Aorta (tissue), 5 donors: ENCODE results near the gene CLDN6. TPM values are rescaled to one million over a fixed set of nuclear protein-coding genes. Genes with fewer than 3 reads are reported as not detected.
A peak's percentile ranks its signal among the peaks of the same experiment; 100 is the strongest.

Experiments used
- ATAC-seq: fragments of 200-7000 bp; cut with Tn5 transposase; one replicate; pipeline ENCODE4 v1.9.1; 2022; ENCODE audit warnings: moderate library complexity; ENCODE audit not compliant: low FRiP score
- DNase-seq, 2 donors: peaks; one replicate each; pipeline ENCODE4 v3.0.0-alpha.2; 2020
- H3K27ac ChIP-seq, 2 donors: one replicate each; pipeline ENCODE4 v1.5.1; 2013; ENCODE audit warnings: low read length in 2 of 2, mild to moderate bottlenecking in 2 of 2, moderate library complexity in 2 of 2, control low read depth in 1 of 2, inconsistent platforms in 1 of 2, low read depth in 1 of 2
- H3K27me3 ChIP-seq, 2 donors: one replicate each; pipeline ENCODE4 v1.6.1; 2013; ENCODE audit warnings: control low read depth in 1 of 2, low read length in 1 of 2, mild to moderate bottlenecking in 1 of 2, moderate library complexity in 1 of 2; ENCODE audit not compliant: insufficient read depth in 2 of 2, control insufficient read depth in 1 of 2
- H3K36me3 ChIP-seq, 2 donors: one replicate each; pipeline ENCODE4 v1.6.1; 2013; ENCODE audit warnings: control low read depth in 1 of 2, low read length in 1 of 2, mild to moderate bottlenecking in 1 of 2; ENCODE audit not compliant: insufficient read depth in 2 of 2, control insufficient read depth in 1 of 2
- H3K4me1 ChIP-seq, 2 donors: one replicate each; pipeline ENCODE4 v1.6.1; 2013; ENCODE audit warnings: low read length in 2 of 2, control low read depth in 1 of 2, mild to moderate bottlenecking in 1 of 2, moderate library complexity in 1 of 2; ENCODE audit not compliant: insufficient read depth in 2 of 2, control insufficient read depth in 1 of 2
- H3K4me3 ChIP-seq, 2 donors: one replicate each; pipeline ENCODE4 v1.5.1; 2013; ENCODE audit warnings: low read length in 2 of 2, control low read depth in 1 of 2, mild to moderate bottlenecking in 1 of 2
- H3K9me3 ChIP-seq: one replicate; pipeline ENCODE4 v1.6.1; 2013; ENCODE audit warnings: mild to moderate bottlenecking, low read length; ENCODE audit not compliant: control insufficient read depth
- WGBS, 2 donors: extraction: QIAGEN DNeasy Blood & Tissue Kit; methylation state at CpG; one replicate each; pipeline ENCODE4 v1.1.7; 2013; 5-methylcytosine and 5-hydroxymethylcytosine counted together
- intact Hi-C, 2 donors: fragments of 100-400 bp; cut with DNase I; formaldehyde crosslinking; loops; one replicate each; pipeline versions ENCODE4 v1.14.2 to v1.15.0; 2022
- polyA plus RNA-seq, 2 donors: library from polyadenylated mRNA; stranded (reverse); fragments of 200-250 nt; gene quantifications; one replicate each; pipeline ENCODE4 v1.2.3, GENCODE V29; 2013
- total RNA-seq, 2 donors: library from RNA; stranded (reverse); fragmentation: NEBNext Ultra II Directional; extraction: Animal tissue kit (Norgen Biotek cat#: 25700); gene quantifications; one replicate each; pipeline ENCODE4 v1.2.1, GENCODE V29; 2021
- donor health status: healthy with polysubstance abuse.
- donor health status: Bipolar disorder and iron deficiency.
- donor health status: DM: no; HTN: no; CAD: no.
- donor health status: DM: no; HTN: no; CAD: no.
- donor health status: DM: yes; HTN: yes; CAD: no.

CLDN6 gene
- total and polyA plus RNA-seq, 4 donors = not detected

- DNase-seq (peak in 1 of 2 donors; percentile 71), ATAC-seq (peak; percentile 58)
- H3K36me3 ChIP-seq = no peaks in the 10 kb centered on the region
- no peaks in the 10 kb centered on the region for H3K9me3 ChIP-seq
- no peak within 1 kb of the TSS for H3K4me3 ChIP-seq
- H3K27ac ChIP-seq = no peak within 1 kb of the TSS
- intact Hi-C loops = no loop called here
- no peaks in the 10 kb centered on the region for H3K27me3 ChIP-seq
- 0 to 1% methylated on average over 51 to 86 of the region's 86 CpGs for WGBS, 2 donors
- H3K4me1 ChIP-seq = no peaks in the 10 kb centered on the region
These were observed 28.0 kb upstream of the CLDN6 start, which contains the start of gene MMP25 for GRCh38 chr16:3045758-3046640. TSS of gene MMP25 (plus strand) at chr16:3046561. CDS start at chr16:3046918, 357 bp downstream.

GRCh38 chr16:3044708-3045107 is 26.7 kb upstream of the CLDN6 start:
- ATAC-seq = no peak
- Histone ChIP-seq H3K27ac (no peak overlapping the region), H3K9me3 (no peaks in the 10 kb centered on the region), H3K27me3 (no peaks in the 10 kb centered on the region), H3K4me1 (no peaks in the 10 kb centered on the region), H3K36me3 (no peaks in the 10 kb centered on the region), H3K4me3 (no peak overlapping the region)
- intact Hi-C loops = no loop called here
- 88 to 91% methylated on average over 6 of the region's 6 CpGs for WGBS, 2 donors
- DNase-seq = no peak

GRCh38 chr16:3042376-3042775 is 24.4 kb upstream of the CLDN6 start:
- no peak for DNase-seq
- WGBS, 2 donors = 84 to 93% methylated on average over 3 of the region's 3 CpGs
- no peak overlapping the region for H3K4me3 ChIP-seq
- intact Hi-C loops = no loop called here
- peaks cover 0 to 1% of the 10 kb centered on the region in 2 donors for H3K27me3 ChIP-seq
- H3K36me3 ChIP-seq = no peaks in the 10 kb centered on the region
- ATAC-seq = no peak
- H3K9me3 ChIP-seq = no peaks in the 10 kb centered on the region
- H3K4me1 ChIP-seq = no peaks in the 10 kb centered on the region
- no peak overlapping the region for H3K27ac ChIP-seq

GRCh38 chr16:3038896-3039295 is 20.9 kb upstream of the CLDN6 start:
- WGBS, 2 donors = 79 to 84% methylated on average over 5 of the region's 5 CpGs
- Histone ChIP-seq H3K4me1 (no peaks in the 10 kb centered on the region), H3K9me3 (no peaks in the 10 kb centered on the region), H3K36me3 (no peaks in the 10 kb centered on the region), H3K4me3 (no peak overlapping the region), H3K27ac (no peak overlapping the region), H3K27me3 (peaks cover 0 to 1% of the 10 kb centered on the region in 2 donors)
- DNase-seq (no peak), ATAC-seq (no peak)
- intact Hi-C loops = no loop called here

GRCh38 chr16:3038256-3038655 is 20.3 kb upstream of the CLDN6 start:
- 47 to 49% methylated on average over 11 of the region's 11 CpGs for WGBS, 2 donors
- Histone ChIP-seq H3K27me3 (peaks cover 0 to 1% of the 10 kb centered on the region in 2 donors), H3K4me1 (no peaks in the 10 kb centered on the region), H3K36me3 (no peaks in the 10 kb centered on the region), H3K9me3 (no peaks in the 10 kb centered on the region), H3K4me3 (no peak overlapping the region), H3K27ac (no peak overlapping the region)
- no peak for DNase-seq
- intact Hi-C loops = no loop called here
- ATAC-seq = no peak

GRCh38 chr16:3036726-3037315 is 18.8 kb upstream of the CLDN6 start, which contains the start of gene BICDL2:
TSS of gene BICDL2 (minus strand) at chr16:3036944. CDS start at chr16:3035496, 1,448 bp downstream.
- Histone ChIP-seq H3K4me1 (no peaks in the 10 kb centered on the region), H3K9me3 (no peaks in the 10 kb centered on the region), H3K27me3 (peaks cover 0 to 1% of the 10 kb centered on the region in 2 donors), H3K36me3 (no peaks in the 10 kb centered on the region), H3K4me3 (no peak within 1 kb of the TSS), H3K27ac (no peak within 1 kb of the TSS)
- DNase-seq (no peak), ATAC-seq (no peak)
- intact Hi-C loops = no loop called here
- 9 to 10% methylated on average over 30 to 44 of the region's 44 CpGs for WGBS, 2 donors

GRCh38 chr16:3035972-3036725 is 18.2 kb upstream of the CLDN6 start:
- WGBS, 2 donors = 2 to 3% methylated on average over 28 to 40 of the region's 40 CpGs
- Histone ChIP-seq H3K4me1 (no peaks in the 10 kb centered on the region), H3K27me3 (peaks cover 0 to 1% of the 10 kb centered on the region in 2 donors), H3K4me3 (no peak overlapping the region), H3K27ac (no peak overlapping the region), H3K9me3 (no peaks in the 10 kb centered on the region), H3K36me3 (no peaks in the 10 kb centered on the region)
- intact Hi-C loops = no loop called here
- no peak for DNase-seq
- no peak for ATAC-seq

- intact Hi-C loops = no loop called here
- Histone ChIP-seq H3K27ac (no peak overlapping the region), H3K4me3 (no peak overlapping the region), H3K27me3 (peaks cover 0 to 1% of the 10 kb centered on the region in 2 donors), H3K9me3 (no peaks in the 10 kb centered on the region), H3K36me3 (no peaks in the 10 kb centered on the region), H3K4me1 (no peaks in the 10 kb centered on the region)
- no peak for ATAC-seq
- no peak for DNase-seq
- WGBS, 2 donors = 47 to 54% methylated on average over 19 of the region's 19 CpGs
These were observed 17.4 kb upstream of the CLDN6 start for GRCh38 chr16:3035289-3035971.
